Embryonic facial prominence (tissue), 1 donor: Measurements from ENCODE around the gene GLYR1.

ENCODE experiments used
- DNase-seq: peaks from one replicate; pipeline ENCODE4 v3.0.0-alpha.2; 2016; ENCODE audit errors: extremely low spot score

GLYR1 gene

DNA sequence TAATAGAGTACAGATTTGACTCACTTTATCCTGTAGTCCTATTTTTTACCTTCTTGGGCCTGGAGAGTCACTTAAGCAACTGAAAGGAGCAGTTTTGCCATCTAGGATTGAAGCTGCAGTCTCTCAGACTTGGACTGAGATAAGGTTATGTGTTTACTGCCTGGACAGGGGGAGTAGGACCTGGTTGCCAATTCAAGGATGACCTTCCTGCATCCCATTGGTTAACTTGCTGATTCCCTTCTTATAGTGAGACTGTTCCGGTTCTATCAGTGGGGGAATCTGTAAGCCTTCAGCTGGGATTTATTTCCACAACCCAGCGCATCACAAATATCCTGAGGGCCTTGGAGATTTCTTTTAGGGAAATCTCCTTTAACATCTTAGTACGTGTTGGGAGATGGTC, 3.1 kb upstream of the GLYR1 start:
- DNase-seq, result no peak

DNA sequence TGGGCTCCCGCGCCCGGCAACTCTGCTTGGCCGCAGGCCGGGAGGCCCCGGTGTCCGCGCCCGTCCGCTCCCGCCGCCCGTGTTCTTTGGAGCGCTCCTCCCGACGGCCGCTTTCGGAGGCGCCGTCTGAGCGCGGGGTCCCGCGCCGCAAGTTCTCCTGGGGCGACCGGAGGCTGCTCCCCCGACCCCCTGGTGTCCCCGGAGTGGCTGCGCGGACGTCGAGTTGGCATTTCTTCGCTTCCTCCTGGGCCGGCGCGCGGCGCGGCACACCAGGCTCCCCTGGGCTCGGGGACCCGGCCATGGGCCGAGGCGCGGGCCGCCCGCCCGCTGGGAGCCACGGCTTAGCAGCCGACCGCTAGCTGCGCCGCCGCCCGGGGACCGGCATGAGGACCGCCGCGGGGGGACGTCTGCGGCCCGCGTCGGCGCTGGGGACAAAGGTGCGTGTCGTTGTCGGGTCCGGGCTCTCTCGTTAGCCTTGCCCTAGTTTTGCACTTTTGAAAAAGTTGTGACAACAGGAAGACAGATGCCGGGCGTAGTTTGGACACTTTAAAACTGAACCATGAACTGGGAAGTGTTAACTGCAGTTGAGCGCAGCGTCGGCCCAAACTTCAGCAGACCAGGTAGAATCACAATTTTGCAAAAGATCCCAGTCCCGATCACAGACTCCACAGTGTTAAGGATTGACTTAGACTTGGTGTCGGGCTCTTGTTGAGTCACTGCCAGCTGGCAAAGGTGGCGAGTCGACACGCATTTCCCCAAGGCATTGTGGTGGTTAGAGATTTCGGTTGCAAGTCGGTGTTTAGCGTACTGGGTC, 893 bp upstream of the GLYR1 start:
- no peak for DNase-seq

DNA sequence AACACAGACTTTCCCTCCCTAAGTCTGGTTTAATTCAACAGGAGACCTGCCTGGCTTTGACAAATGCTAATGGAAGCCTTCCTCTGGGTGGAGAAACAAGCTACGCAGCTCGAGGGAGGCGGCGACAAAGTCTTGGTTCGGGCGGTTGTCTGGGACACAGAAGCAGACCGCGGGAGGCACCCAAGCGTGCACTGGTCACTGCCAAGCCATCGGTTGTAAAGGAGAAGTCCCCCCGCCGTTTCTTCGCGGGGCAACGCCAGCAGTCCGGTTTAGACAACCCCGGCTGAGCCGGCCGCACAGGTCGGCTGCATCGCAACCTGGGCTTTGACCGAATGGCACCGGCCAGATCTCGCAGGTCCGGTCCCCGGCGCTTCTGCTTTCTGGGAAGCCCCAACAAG, 586 bp downstream of the GLYR1 start:
- DNase-seq, result no peak

DNA sequence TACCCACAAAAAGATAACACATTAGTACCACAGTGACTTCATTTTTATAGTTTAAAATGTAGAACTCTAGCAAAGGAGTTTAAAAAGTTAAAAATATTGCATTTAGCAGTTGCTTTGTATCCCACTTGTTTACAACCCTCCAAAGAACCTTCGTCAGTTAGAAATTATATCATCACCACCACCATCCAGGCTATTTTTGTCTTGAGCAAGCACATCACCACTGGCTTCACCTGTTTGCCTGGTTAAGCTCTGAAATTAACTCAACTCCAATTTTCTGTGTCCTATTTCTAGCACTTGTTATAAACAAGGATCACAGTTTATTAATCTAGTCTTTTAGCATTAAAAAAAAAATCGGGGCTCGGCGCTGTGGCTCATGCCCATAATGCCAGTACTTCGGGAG, 6.1 kb downstream of the GLYR1 start:
- DNase-seq, result no peak

DNA sequence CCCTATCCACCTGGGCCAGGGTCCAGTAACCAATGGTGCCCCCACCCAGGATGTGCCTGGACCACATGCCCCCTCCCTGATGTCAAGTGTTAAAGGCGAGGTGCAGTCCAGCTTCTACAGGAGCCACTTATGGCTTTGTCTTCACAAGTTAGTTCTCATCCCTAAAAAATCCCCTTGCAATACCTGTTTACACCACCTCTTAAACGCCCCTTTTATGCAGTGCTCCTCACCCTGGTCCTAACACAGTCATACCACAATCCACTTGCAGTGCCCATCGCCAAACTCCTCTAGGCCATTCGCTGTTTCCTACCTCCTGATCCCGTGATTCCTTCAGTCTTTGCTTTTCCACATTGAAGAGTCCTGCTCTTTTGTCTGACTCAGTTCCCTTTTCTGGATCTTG, 7.1 kb downstream of the GLYR1 start:
- DNase-seq, result no peak

DNA sequence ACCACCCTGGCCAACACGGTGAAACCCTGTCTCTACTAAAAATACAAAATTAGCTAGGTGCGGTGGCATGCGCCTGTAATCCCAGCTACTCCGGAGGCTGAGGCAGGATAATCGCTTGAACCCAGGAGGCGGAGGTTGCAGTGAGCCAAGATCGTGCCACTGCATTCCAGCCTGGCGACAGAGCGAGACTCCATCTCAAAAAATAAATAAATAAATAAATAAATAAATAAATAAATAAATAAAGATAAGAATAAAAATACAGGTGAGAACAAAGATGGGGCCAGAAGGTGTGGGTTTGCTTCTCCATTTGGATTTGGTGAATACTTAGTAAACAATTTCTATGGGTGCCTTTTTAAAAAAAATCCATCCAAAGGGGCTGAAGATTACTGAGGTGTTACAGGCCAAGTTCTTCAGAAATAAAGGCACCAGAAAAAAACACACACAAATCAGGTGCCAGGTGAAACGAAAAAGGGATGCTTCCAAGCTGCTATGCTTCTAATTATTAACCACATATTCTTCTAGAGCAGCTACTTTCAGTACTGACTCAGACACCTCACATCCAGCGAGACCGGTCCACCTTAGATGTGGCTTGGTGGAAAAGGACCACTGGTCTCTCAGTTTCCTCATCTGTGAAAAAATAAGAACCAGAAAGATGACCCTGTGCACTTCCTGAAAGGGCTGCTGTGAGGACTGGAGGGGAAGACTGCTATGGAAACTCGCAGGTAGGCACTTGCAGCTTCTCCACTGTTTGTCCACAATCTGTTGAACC, 9.2 kb downstream of the GLYR1 start:
- DNase-seq, result no peak

DNA sequence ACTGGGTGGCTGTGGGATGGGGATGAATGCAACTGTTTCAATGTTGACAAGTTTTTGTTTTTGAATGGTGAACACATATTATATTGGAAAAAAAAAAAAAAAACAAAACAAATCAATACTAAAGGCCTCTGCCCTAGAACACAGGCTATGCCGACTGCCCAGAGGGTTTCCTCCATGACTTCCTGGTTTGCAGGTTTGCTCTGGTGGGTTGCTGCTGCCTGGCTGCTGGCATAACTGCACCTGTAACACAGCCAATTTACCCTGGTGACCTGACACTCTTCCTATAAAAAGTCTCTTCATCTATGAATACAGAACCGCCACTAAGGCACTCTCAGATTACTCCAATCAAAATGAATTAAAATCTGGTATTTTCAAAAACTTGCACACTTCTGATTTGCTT, 10.4 kb downstream of the GLYR1 start:
- no peak for DNase-seq

DNA sequence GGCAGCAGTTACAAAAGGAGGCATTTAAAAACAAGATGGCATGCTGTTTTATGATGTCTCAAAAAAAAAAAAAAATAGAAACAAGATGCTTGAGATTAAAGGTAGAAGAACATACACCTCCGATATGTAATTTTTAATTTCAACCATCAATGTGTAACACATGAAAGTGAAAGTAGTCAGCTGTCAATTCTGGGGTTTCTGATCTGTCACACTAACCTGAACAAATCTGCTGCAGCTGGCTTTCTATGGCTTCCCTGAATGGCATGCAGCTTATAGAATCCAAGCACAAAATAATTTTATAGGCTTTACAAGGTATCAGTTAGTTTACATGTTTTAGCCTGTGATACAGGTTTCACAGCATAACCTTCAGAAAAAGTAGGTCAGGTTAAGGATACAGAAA, 13.5 kb downstream of the GLYR1 start:
- DNase-seq, result no peak

DNA sequence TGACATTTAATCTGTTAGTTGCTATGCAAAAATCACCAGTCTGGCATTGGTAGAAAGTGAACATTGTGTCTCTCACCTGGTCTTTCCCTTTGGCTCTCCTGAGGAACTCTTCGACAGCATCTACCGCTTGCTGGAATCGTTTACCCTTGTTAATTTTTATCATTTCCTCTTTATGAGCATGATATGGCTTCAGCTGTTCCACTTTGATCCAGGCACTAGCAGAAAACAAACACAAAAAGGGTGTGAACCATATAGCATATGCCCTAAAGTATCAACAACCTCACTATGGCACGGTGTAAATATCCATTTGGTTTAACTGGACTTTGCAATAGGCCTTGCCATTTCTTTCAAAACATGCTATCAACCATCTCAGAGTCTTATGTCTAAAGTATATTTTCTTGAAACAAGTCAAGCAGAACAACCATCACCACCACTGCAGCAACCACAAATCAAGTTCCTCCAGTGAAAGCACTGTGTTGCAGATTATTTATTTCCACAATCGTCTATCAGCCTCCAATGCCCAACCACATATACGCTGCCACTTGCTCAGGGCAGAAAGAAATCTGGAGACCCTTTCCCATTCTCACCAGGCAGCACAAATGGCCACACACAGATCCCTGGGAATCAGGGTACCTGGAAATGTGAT, 14.3 kb downstream of the GLYR1 start:
- no peak for DNase-seq

DNA sequence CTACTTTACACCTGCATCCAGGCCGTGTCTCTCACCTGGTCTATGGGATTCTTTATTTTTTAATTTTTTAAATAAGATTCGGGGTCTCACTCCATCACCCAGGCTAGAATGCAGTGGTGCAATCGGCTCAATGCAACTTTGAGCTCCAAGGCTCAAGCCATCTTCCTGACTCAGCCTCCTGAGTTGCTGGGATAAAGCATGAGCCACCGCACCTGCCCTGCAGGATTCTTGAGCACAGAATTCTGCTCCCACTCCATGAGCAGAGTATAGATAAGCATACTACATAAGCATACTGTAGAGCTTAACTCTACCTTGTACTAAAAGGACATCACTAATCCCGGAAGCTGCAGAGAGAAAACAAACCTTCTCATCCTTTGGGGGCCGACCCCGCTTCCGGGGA, 15.5 kb downstream of the GLYR1 start:
- DNase-seq, result no peak

DNA sequence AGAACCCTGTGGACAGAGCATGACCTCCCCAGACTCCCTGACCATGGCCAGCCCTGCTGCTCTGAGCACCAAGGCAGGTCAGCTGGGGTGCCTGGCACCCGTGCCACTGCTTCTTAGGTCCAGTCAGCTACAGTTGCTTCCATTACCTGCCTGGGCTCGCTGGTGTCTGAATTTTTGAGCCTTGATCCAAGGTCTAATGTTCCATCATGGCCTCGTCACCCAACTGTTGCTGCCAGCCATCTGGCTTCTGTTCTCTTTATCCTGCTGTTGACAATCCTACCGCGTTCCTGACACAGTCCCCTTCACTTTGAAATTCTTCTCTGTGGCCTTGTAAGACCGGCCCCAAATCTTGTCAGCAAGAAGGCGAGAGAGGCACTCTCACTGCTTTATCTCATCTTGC, 16.7 kb downstream of the GLYR1 start:
- DNase-seq, result no peak

DNA sequence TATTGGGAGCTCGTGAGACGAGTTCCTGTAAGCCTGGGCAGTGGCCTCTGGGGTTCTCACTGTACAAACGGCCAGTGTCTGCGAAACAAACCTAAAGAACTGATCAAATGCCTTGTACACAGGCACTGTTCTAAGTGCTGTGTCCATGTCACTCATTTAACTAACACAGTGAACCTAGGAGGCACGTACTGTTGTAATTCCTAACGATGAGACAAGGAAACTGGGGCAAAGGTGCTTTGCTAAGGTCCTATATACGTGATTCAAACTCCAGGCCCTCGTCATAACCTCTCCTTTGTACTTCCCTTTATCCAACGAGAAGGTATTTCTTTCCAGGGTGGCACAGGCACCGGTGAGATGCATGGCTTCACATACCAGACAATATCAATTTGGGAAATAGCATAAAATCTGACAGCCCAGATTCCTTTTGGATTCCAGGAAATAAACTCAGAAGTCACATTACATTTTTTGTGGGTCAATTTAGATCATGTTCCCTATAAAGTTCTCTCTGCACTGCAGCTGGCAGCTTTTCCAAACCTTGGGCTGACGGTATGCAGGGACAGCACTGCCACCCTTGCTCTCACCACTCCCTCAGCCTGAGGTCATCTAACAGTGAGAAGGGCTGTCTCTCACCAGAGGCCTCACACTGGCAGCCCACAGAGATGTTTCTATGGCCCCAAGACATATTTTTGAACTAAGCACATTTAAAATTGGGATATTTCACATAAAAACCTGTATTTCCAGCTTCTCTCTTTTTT, 18.3 kb downstream of the GLYR1 start:
- no peak for DNase-seq

DNA sequence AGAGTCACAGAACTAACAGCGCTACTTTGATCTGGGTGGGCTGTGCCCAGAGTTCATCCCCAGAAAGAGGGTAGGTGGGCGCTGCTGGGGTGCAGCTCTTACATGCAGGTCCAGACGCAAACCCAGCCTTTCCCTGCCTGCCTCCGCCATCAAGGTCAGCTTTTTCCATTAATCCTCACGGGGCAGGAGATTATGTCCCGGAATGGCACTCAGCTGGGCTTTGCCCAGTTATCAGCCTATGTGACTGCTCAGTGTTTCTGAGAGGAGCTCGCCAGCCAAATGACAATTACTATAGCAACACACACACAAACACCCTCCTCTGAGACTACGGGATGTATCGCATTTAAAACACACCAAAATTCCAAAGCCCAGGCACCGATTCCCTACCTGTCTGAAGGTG, 20.1 kb downstream of the GLYR1 start:
- no peak for DNase-seq

DNA sequence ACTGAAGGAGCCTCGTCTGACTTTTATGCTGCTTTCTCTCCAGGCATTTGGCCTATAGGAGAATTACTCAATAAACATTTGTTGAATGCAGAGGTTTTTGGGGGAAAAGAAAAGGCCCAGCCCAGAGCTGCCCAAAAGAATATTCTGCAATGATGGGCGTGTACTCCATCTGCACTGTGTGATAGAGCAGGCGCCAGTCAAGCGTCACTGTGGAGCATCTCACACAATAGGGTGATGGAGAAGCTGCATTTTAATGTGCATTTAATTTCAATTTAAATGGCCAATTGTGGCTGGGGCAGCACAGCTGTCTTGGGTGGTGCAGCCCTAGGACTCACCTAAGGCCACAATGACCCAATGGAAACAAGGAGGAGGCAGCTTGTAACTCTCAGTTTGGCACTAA, 20.6 kb downstream of the GLYR1 start:
- DNase-seq, result no peak

DNA sequence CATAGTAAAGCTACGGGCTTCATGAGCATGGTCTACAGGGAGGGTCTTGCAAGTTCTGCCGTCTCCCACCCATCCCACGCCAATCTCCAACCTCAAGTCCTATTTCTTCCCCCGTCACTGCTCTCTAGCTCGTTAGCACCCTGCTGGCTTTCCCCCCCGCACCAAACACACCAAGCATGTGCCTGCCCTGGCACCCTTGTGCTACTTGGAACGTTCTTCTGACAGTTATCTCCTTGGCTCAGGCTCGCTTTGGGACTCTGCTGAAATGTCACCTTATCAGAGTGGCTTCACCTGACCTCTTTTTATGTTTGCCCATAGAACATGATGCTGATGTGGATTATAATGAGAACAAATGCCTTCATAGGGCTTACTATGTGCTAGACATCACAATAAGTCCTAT, 21.9 kb downstream of the GLYR1 start:
- DNase-seq, result no peak

DNA sequence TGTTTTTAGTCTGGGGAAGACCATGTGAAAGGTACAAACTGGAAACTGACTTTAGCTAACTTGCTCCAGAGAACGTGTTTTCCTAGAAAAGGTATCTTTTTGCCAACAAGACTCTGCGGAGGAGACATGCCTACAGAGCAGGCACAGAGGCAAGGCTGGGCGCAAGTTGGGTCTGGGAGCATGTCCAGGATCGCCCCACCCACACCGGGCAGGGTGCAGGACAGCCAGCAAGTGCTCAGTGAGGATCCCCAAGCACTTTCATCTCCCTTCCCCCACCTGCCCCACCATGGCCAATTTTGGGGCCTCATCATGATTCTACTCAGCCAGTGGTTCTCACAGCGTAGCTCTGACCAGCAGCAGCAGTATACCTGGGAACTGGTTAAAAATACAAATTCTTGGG, 26.4 kb downstream of the GLYR1 start:
- DNase-seq, result no peak

DNA sequence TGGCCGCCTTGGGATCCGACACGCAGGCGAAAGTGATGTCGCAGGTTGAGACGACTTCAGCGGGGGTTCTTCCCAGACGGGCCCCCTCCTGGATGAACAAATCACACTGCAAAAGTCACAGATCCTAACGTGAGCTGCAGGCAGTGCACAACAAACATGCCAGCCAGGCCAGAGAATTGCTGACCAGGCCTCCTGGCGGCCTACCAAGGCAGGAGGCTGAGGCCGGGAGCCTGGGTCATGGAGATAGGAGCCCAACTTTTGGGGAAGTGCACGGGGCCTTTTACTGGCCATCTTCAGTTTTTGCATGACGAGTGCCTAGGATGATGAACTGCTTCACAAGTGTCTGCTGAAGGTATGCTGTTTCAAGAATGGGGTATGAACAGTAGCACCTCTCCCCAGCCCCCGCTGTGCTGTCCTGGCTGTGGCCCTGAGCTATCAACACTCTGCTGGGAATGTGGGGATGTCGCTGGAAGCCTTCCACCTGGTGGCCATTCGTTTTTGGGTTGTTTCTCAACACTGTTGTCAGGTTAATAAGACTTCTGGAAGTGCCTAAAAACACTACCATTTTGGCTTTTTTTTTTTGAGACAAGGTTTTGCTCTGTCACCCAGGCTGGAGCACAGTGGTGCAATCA, 32.4 kb downstream of the GLYR1 start:
- no peak for DNase-seq

DNA sequence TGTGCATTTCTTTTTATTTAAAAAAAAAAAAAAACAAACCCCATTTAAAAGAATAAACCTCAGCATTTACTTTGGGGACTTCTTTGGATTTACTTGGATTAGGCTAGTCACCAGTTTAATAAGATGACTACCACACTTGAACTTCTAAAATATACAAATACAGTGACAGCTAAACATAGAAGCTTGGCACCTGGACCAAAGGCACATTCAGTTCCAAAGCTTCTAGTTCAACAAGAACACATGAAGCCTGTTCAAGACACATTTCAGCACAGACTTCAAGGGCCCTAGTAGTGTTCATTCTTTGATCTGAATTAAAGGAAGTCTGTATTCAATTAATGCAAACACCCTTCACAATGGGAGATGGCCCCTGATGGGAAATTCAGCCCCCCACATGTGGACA, 33.0 kb downstream of the GLYR1 start:
- no peak for DNase-seq

DNA sequence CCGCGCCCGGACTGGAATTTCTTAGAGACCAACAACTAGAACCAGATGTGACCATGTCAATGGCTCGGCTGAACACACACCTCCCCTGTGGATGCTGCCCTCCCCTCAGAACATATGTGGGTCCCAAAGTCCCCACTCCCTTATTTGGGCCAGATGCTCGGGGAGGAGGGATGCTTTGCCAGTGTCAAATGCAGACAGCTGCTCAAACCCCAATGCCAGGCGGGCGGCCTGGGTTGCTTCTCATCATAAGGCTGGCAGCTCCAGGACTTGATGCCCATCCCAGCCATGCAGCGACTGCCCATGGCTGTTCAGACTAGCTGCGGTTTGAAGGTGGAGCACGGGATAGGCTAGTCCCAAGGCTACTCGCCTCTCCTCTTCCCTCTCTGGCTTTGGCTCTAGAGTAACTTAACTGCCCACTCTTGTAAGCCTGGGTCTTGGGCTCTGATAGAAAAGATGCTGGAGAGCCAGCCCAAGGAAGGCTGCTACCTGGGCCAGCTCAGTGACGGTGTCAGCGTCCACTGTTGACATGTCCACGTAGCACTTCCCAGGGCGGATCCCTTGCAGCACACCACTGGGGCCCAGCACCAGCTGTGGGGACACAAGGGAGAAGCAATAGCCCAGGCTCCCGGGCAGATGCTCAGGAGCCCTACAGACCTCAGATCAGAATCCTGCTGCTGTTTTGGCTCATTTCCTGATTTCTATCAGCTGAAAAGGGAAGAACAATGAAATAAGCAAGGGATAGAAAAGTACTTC, 33.7 kb downstream of the GLYR1 start:
- no peak for DNase-seq

DNA sequence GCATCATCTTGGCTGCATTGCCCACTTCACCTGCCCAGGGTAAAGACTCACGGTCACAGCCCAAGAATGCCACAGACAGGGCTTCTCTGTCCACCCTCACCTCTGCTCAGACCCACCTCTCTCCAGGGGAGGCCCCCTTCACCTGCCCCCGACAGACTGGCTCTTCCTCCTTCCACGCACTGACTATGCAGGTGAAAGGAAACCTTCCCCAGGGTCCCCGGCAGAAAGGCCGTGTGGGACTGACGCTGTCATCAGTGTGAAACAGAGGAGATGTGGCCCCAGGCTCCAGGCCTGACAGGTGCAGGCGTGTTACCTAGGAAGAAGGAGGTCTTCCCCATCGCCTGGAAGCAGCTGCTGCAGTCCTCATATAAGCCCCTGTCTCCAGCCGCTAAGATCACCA, 35.3 kb downstream of the GLYR1 start:
- DNase-seq, result no peak

DNA sequence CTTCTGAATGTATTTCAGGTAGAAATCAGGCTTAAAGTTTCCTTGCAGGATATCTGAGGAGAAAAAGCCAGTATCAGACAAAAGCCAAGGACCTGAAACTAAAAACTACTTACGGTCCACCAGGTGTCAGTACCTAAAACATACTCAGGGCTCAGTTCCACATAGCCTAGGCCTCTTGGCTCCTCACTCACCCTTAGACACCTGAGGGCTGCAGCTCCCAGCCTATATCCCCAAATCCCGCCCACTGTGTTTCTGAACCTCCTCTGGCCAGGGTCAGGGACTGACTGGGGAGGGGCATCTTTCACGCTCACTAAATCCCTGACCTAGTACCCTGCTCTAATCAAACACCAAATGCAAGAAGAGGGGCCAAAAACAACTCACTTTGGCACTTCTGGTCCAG, 35.8 kb downstream of the GLYR1 start:
- no peak for DNase-seq
